Measurements from ENCODE around the gene DEFB110.

DEFB110 gene

DNA sequence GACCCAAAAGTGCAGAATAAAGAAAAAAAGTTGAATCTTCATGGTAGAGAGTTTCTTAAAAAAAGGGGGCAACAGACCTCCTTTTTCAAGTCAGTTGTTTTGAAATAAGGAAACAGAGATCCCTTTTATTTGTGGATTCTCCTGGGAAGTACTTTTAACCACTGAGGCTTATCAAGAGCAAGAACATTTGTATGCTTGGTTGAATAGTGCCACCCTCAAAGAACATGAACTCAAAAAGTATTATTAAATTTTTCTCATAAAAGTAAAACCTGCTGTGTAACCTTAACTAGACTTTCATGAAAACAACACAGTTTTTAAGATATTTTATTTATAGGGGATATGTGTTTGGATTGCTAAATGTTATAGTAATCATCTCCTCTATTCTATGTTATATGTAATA is at the start of gene DEFB110:
DEFB110 (minus strand) TSS at position 101 of the 400 bp plus-strand sequence; CDS start at position 42, 59 bp downstream.
- no peak within 1 kb of the TSS for H3K4me3 ChIP-seq (replicated peaks; ENCODE audit: low read depth, low read length)
- DNase-seq (ENCODE audit: low read depth) = no peak
- TF ChIP-seq CTCF (IDR thresholded peaks at IDR 0.05; ENCODE audit: low read length, missing control alignments) = no peak

DNA sequence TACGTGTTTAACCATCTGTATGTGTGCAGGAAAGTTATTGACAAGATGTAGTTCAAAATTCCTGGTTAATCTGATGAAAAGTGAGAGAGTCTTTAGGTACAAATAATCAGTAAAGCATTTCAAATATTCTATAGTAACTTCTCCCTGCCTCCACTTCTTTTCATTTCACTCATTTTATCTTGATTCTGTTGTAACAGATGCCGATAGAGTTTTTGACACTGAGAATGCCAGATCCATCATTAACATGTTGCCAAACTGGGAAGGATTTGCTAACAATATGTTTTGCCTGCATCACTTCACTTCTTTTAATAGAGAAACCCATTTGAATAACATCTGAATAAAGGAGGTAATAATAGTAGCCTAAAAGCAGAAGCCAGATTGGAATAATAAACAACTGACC is 48.3 kb upstream of the DEFB110 start:
- no peak overlapping the region for H3K4me3 ChIP-seq (replicated peaks; ENCODE audit: low read depth, low read length)
- no peak for TF ChIP-seq CTCF (IDR thresholded peaks at IDR 0.05; ENCODE audit: low read length, missing control alignments)
- DNase-seq (ENCODE audit: low read depth) = no peak

DNA sequence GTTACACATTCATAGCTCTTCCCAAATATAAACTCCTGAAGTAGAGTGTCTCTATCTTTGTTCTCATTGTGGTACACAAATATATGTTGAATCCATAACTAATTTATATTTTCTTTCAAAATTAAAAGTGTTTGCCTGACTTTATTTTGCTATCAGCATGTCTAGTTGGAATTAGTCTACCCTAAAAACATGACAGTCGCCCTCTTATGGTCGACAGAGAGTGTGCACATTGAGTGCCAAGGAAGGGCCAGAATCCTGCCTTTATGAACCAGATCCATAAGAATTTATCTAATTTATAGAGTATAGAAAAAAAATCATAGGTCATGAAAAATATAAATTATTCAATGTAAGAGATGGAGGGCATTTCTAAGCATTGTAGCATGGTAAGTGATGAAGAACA is 40.3 kb upstream of the DEFB110 start:
- no peak overlapping the region for H3K4me3 ChIP-seq (replicated peaks; ENCODE audit: low read depth, low read length)
- DNase-seq (ENCODE audit: low read depth) = no peak
- TF ChIP-seq CTCF (IDR thresholded peaks at IDR 0.05; ENCODE audit: low read length, missing control alignments) = no peak

- H3K4me3 ChIP-seq (replicated peaks; ENCODE audit: low read depth, low read length) = no peak overlapping the region
- TF ChIP-seq CTCF (IDR thresholded peaks at IDR 0.05; ENCODE audit: low read length, missing control alignments) = no peak
- no peak for DNase-seq (ENCODE audit: low read depth)
These were observed 34.4 kb upstream of the DEFB110 start for GRCh38 chr6:50056242-50056641.

DNA sequence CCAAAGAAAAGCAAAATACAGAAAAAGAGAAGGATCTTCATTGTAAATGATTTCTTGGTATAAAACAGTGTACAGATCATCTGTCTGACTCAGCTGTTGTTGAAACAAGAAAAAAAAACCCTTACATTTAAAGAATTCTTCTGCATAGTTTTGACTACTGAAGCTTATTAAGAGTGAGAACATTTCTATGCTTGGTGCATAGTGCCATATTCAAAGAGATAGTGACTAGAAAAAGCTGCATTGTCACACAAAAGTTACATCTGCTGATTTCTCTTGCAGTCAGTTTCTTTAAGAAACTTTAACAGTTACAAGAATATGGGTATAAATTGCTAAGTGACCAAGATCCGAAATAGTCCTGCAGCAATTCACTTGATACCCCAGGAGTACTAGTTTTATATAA is 28.0 kb upstream of the DEFB110 start, which contains the start of gene DEFB112:
DEFB112 (minus strand) TSS at position 101 of the 400 bp plus-strand sequence; CDS start at position 41, 60 bp downstream.
- no peak for TF ChIP-seq CTCF (IDR thresholded peaks at IDR 0.05; ENCODE audit: low read length, missing control alignments)
- H3K4me3 ChIP-seq (replicated peaks; ENCODE audit: low read depth, low read length) = no peak within 1 kb of the TSS
- no peak for DNase-seq (ENCODE audit: low read depth)

- TF ChIP-seq CTCF (IDR thresholded peaks at IDR 0.05; ENCODE audit: low read length, missing control alignments) = no peak
- no peak for DNase-seq (ENCODE audit: low read depth)
- no peak overlapping the region for H3K4me3 ChIP-seq (replicated peaks; ENCODE audit: low read depth, low read length)
These were observed 25.2 kb upstream of the DEFB110 start for GRCh38 chr6:50047026-50047425.

GRCh38 chr6:50030777-50031562 is 9.2 kb upstream of the DEFB110 start:
- no peak for DNase-seq (ENCODE audit: low read depth)
- no peak overlapping the region for H3K4me3 ChIP-seq (replicated peaks; ENCODE audit: low read depth, low read length)
- no peak for TF ChIP-seq CTCF (IDR thresholded peaks at IDR 0.05; ENCODE audit: low read length, missing control alignments)
